ENCODE data around the gene RNU5D-1. TPM values are rescaled to one million over a fixed set of nuclear protein-coding genes. Genes with fewer than 3 reads are reported as not detected.

The RNU5D-1 gene
- total and polyA plus RNA-seq, 2 donors (not counting 1 experiment from before 2014, with no cell fraction given): not detected

DNA sequence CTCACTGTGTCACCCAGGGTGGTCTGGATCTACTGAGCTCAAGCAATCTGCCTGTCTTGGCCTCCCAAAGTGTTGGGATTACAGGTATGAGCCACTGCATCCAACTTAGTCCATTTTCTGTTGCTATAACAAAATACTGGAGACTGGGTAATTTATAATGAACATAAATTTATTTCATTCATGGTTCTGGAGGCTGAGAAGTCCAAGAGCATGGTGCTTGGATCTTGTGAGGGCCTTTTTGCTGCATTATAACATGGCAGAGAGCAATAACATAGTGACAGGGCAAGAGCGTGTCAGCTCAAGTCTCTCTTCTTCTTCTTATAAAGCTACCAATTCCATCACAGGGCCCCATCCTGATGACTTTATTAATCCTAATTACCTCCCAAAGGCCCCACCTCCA is 5.0 kb upstream of the RNU5D-1 start:
- Histone ChIP-seq H3K4me3 (ENCODE audit: control extremely low read depth in 1 of 5, extremely low read depth in 1 of 5, insufficient read depth in 1 of 5, low read depth in 2 of 5, low read length in 4 of 5) (no peak overlapping the region), H3K27me3 (replicated peaks in 1 of 4; ENCODE audit: control extremely low read depth in 1 of 4, control insufficient read depth in 3 of 4, insufficient read depth in 4 of 4, low read length in 3 of 4) (no peaks in the 10 kb centered on the region), H2AFZ (ENCODE audit: insufficient read depth, low read depth, low read length, poor library complexity, severe bottlenecking) (no peak overlapping the region), H4K20me1 (ENCODE audit: control insufficient read depth, insufficient read depth, low read length, poor library complexity, severe bottlenecking) (no peaks in the 10 kb centered on the region), H3K9me3 (ENCODE audit: control extremely low read depth in 1 of 3, control insufficient read depth in 2 of 3, insufficient read depth in 1 of 3, low read length in 2 of 3) (peaks cover 0 to 4% (median 0%) of the 10 kb centered on the region in 3 donors), H3K4me2 (replicated peaks; ENCODE audit: low read depth, low read length, poor library complexity, severe bottlenecking) (no peak overlapping the region), H3K9ac (ENCODE audit: low read length) (no peak overlapping the region), H3K79me2 (ENCODE audit: control insufficient read depth, insufficient read depth, low read length) (peaks cover 7% of the 10 kb centered on the region), H3K27ac (ENCODE audit: low read length in 2 of 2) (no peak overlapping the region), H3K36me3 (replicated peaks in 1 of 2; ENCODE audit: control extremely low read depth in 1 of 2, control insufficient read depth in 1 of 2, extremely low read depth in 1 of 2, insufficient read depth in 2 of 2, low read length in 1 of 2) (no peaks in the 10 kb centered on the region), H3K4me1 (ENCODE audit: control insufficient read depth in 2 of 2, insufficient read depth in 2 of 2, low read length in 2 of 2) (peaks cover 7 to 18% of the 10 kb centered on the region in 2 donors)
- Mint-ChIP-seq H3K27ac (no peak overlapping the region), H3K9me3 (ENCODE audit: insufficient read depth) (no peaks in the 10 kb centered on the region), H3K4me3 (no peak overlapping the region), H3K4me1 (peaks cover 22% of the 10 kb centered on the region), H3K27me3 (no peaks in the 10 kb centered on the region)
- CTCF ChIA-PET: interaction anchor here (0.7 to 1.8 kb wide), 2 partner anchors 9 to 39 kb away, joined by 3 to 7 read pairs; no protein-coding TSS in a partner anchor
- no peak for DNase-seq
- intact Hi-C loops (cut with micrococcal nuclease): loop anchor here (10.0 kb wide), 1 partner anchor 949 kb away; the partner anchor contains the start of genes GPBP1L1 and TMEM69
- no peak for TF ChIP-seq EZH2 (IDR thresholded peaks at IDR 0.05; ENCODE audit: borderline replicate concordance, insufficient read depth, low read depth, low read length, poor library complexity, severe bottlenecking)
- TF ChIP-seq, protein P1, sequence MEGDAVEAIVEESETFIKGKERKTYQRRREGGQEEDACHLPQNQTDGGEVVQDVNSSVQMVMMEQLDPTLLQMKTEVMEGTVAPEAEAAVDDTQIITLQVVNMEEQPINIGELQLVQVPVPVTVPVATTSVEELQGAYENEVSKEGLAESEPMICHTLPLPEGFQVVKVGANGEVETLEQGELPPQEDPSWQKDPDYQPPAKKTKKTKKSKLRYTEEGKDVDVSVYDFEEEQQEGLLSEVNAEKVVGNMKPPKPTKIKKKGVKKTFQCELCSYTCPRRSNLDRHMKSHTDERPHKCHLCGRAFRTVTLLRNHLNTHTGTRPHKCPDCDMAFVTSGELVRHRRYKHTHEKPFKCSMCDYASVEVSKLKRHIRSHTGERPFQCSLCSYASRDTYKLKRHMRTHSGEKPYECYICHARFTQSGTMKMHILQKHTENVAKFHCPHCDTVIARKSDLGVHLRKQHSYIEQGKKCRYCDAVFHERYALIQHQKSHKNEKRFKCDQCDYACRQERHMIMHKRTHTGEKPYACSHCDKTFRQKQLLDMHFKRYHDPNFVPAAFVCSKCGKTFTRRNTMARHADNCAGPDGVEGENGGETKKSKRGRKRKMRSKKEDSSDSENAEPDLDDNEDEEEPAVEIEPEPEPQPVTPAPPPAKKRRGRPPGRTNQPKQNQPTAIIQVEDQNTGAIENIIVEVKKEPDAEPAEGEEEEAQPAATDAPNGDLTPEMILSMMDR (IDR thresholded peaks at IDR 0.05): no peak
- no CpG with 5 or more reads among the region's 1 CpG for WGBS (ENCODE audit: insufficient coverage)
- no peak for ATAC-seq (ENCODE audit: low read depth)
- POLR2A ChIA-PET: interaction anchor here (0.6 to 1.4 kb wide), 4 partner anchors 40 to 834 kb away, joined by 3 to 5 read pairs (median 4); no protein-coding TSS in a partner anchor

DNA sequence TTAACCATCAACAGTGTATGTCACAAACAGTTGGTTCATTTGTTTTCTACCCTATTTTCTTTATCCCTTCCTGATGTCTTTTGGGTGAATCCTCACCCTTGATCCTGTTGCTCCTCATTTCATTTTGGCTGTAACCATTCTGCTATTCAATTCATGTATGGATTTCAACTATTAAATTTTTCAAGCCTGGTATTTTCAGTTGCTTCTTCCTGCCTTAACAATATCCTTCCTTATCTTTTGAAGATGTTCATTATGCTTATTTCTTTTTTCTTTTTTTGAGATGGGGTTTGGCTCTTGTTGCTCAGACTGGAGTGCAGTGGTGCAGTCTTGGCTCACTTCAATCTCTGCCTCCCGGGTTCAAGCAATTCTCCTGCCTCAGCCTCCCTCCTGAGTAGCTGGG is 2.8 kb upstream of the RNU5D-1 start:
- H2AFZ ChIP-seq (ENCODE audit: insufficient read depth, low read depth, low read length, poor library complexity, severe bottlenecking): no peak overlapping the region
- peaks cover 17% of the 10 kb centered on the region for H3K4me1 Mint-ChIP-seq
- H3K9me3 Mint-ChIP-seq (ENCODE audit: insufficient read depth): no peaks in the 10 kb centered on the region
- H3K27me3 ChIP-seq (replicated peaks in 1 of 4; ENCODE audit: control extremely low read depth in 1 of 4, control insufficient read depth in 3 of 4, insufficient read depth in 4 of 4, low read length in 3 of 4): no peaks in the 10 kb centered on the region
- H3K27ac Mint-ChIP-seq: no peak overlapping the region
- no peak for ATAC-seq (ENCODE audit: low read depth)
- H3K9ac ChIP-seq (ENCODE audit: low read length): no peak overlapping the region
- peaks cover 12 to 24% of the 10 kb centered on the region in 2 donors for H3K4me1 ChIP-seq (ENCODE audit: control insufficient read depth in 2 of 2, insufficient read depth in 2 of 2, low read length in 2 of 2)
- no CpG with 5 or more reads among the region's 1 CpG for WGBS (ENCODE audit: insufficient coverage)
- no peaks in the 10 kb centered on the region for H4K20me1 ChIP-seq (ENCODE audit: control insufficient read depth, insufficient read depth, low read length, poor library complexity, severe bottlenecking)
- no peak for DNase-seq
- peaks cover 0 to 4% (median 0%) of the 10 kb centered on the region in 3 donors for H3K9me3 ChIP-seq (ENCODE audit: control extremely low read depth in 1 of 3, control insufficient read depth in 2 of 3, insufficient read depth in 1 of 3, low read length in 2 of 3)
- intact Hi-C loops (cut with micrococcal nuclease): loop anchor here (5.0 to 10.0 kb wide), 2 partner anchors 759 to 951 kb away; partner anchors contain the start of genes GPBP1L1, TESK2 and TMEM69
- H3K79me2 ChIP-seq (ENCODE audit: control insufficient read depth, insufficient read depth, low read length): no peaks in the 10 kb centered on the region
- H3K27ac ChIP-seq (ENCODE audit: low read length in 2 of 2): no peak overlapping the region
- no peak for TF ChIP-seq EZH2 (IDR thresholded peaks at IDR 0.05; ENCODE audit: borderline replicate concordance, insufficient read depth, low read depth, low read length, poor library complexity, severe bottlenecking)
- TF ChIP-seq, protein P1 (IDR thresholded peaks at IDR 0.05): no peak
- H3K4me3 ChIP-seq (ENCODE audit: control extremely low read depth in 1 of 5, extremely low read depth in 1 of 5, insufficient read depth in 1 of 5, low read depth in 2 of 5, low read length in 4 of 5): no peak overlapping the region
- H3K4me2 ChIP-seq (replicated peaks; ENCODE audit: low read depth, low read length, poor library complexity, severe bottlenecking): no peak overlapping the region
- no peak overlapping the region for H3K4me3 Mint-ChIP-seq
- POLR2A ChIA-PET: interaction anchor here (0.7 to 1.0 kb wide), 2 partner anchors 20 to 85 kb away, joined by 5 to 7 read pairs; no protein-coding TSS in a partner anchor
- CTCF ChIA-PET: interaction anchor here (0.7 to 10.4 kb wide), 4 partner anchors 17 to 564 kb away, joined by 3 to 196 read pairs (median 4); partner anchors contain the start of gene PLK3
- no peaks in the 10 kb centered on the region for H3K36me3 ChIP-seq (replicated peaks in 1 of 2; ENCODE audit: control extremely low read depth in 1 of 2, control insufficient read depth in 1 of 2, extremely low read depth in 1 of 2, insufficient read depth in 2 of 2, low read length in 1 of 2)
- H3K27me3 Mint-ChIP-seq: no peaks in the 10 kb centered on the region
